Stimulated activated CD4-positive, alpha-beta T cell treated with anti-CD3 and anti-CD28 coated beads, Interleukin-1b, Interleukin-23, amount 100 ng/mL, for 24 hours (primary cell): ENCODE data around the gene FAM20C.

Experiments used
- DNase-seq, 4 experiments: peaks; one replicate each; pipeline ENCODE4 v3.0.0-alpha.2; 2020; ENCODE audit warnings: low read depth in 4 of 4, low spot score in 1 of 4

The FAM20C gene

GRCh38 chr7:300546-301290, 108.3 kb downstream of the FAM20C start:
- DNase-seq = no peak

GRCh38 chr7:301291-302053, 109.1 kb downstream of the FAM20C start:
- no peak for DNase-seq

DNA sequence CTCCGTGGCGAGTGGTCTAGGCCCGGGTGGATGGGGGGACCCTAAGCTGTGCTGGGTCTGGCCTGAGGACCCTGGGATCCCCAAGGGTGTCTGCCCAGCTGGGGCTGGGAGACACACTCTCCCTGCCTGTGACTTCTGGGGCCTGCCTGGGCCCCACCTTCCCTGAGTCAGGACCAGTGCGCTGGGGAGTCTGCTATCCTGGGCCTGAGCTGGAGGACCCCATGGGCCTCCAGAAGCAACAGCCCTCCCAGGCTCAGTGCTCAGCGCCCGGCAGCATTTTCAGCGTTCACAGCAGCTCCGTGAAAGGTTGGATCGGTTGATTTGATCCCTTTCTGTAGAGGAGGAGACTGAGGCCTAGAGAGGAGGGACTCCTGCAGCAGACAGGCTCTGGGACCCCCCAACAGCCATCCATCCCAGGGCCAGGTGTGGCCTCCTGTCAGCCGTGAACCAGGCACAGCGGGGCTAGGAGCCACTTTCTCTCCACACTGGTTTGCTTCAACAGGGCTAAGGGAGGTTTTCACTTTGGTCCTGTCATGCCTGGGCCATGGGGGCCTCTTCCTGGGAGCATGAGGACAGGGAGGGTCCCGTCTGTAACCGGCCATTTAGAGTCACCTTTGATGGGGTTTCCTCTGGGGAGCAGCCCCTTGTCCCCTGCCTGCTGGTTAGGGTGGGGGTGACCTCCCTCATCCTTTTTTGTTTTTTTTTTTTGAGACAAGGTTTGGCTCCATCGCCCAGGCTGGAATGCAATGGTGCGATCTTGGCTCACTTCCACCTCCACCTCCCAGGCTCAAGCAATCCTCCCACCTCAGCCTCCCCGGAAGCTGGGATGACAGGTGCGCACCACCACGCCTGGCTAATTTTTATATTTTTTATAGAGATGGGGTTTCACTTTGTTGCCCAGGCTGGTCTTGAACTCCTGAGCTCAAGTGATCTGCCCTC, 110.0 kb downstream of the FAM20C start:
- no peak for DNase-seq

DNA sequence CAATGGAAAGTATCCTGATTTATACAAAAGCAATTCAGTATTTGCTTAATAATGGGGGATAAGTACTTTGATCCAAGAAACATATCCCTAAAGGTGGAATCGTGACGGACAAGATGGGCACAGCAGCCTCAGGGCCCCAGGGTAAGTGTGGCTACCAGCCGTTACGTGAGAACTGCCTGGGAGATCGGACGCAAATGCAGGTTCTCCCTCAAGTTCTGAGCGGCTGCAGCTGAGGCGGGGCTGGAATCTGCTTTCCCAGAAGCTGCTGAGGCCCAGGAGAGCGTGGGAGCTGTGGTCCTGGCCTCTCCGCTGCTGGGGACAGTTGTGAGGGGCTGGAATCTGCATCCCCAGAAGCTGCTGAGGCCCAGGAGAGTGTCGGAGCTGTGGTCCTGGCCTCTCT, 111.1 kb downstream of the FAM20C start:
- no peak for DNase-seq

- DNase-seq = no peak
Measured at GRCh38 chr7:303884-304573, 111.7 kb downstream of the FAM20C start.

DNA sequence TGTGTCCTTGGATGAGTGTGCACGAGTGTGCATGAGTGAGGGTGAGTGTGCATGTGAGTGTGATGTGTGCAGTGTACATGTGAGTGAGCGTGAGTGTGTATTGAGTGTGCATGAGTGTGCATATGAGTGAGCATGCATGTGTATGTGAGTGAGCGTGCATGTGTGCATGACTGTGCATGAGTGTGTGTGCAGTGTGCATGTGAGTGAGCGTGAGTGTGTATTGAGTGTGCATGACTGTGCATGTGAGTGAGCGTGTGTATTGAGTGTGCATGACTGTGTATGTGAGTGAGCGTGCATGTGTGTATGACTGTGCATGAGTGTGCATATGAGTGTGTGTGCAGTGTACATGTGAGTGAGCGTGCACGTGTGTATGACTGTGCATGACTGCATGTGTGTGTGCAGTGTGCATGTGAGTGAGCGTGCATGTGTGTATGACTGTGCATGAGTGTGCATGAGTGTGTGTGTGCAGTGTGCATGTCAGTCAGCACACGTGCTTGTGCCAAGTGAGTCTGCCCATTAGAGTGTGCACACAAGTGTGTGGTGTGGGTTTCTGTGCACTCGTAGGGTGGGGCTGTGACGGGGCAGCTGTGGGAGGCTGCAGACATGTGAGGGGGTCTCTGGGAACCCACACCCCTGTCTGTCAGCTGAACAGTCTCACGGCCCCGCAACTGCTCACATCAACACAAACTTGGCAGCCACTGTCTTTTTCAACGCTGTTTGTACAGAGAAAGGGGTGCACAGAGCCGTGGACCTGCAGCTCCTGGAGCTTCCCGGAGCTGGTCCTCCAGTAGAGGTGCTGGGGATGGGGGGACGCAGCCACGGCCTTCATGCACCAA, 112.4 kb downstream of the FAM20C start:
- DNase-seq = no peak

DNA sequence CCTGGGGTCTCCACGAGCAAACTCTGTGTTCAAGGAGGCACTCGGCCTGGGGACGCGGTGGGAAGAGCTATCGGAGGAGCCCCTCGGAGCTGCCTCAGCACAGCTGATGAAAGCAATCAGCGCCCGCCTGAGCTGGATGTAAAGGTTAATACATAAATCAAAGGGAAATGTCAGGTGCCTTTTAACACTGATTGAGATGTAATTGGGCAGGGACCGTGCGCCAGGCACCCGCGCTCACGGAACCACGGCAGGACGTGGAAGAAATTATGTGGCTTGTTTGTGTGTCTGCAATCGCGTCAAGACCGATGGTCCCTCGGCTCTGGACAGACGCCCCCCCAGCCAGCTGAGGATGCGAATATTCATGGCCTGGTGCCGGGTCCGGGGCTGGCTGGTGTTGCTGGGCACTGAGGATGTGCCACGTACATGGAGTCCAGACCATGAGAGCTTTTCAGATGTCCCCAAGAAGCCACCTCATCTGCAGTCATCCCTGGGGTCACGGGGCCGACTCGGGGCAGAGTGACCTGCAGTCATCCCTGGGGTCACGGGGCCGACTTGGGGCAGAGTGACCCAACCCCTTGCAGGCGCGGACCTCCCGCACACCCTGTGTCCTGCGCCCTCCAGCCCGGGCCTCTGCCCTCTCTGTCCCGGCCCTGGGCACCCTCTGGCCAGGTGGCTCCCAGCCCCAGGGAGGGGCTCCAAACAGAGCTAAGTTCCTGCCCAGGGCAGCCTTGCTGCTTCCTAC, 113.2 kb downstream of the FAM20C start:
- no peak for DNase-seq

DNA sequence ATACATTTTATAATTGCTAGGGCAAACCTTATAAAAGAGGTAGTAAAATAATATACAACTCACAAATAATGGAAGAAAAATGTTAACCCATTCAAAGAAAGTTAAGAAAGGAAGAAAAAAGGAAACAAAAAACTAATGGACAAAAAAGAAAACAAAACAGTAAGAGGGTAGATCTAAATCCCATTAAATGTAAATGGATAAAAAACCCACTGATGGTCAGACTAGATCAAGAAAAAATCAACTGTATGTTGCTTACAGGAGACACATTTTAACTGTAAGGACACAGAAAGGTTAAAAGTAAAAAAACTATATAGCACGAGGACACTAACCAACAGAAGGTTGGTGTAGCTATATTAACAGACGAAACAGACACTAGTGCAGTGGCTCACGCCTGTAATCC, 115.6 kb downstream of the FAM20C start:
- no peak for DNase-seq

DNA sequence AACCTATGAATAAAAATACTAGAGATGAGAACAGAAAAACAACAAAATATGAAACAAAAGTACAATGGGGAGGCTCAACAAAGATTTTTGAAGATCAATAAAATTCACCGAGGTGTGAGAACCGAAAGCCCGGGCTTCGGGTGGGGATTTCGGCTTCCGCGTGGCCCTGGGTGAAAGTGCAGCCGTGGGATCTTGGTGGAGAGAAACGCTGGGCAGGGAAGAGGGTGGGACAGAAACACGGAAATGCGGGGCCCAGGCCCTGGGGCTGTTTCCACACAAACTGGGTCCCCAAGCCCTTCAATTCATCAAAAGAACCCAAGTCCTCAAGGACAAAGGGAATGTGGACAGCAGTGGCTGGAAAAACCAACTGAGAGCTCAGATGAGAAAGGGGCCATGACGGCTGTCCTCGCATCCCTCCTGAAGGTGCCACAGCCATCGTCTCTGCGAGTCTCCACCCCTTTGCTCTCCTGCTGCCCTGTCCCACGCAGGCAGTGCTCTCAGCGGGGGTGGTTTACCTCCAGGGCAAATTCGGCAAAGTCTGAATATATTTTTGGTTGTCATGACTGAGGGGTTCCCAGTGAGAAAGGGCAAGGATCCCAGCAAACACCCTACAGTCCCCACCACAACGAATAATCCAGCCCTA, 117.3 kb downstream of the FAM20C start:
- no peak for DNase-seq
